Umbilical cord (tissue), 2 donors: ENCODE data around the gene PDSS2. TPM values are rescaled to one million over a fixed set of nuclear protein-coding genes. Genes with fewer than 3 reads are reported as not detected.
A peak's percentile ranks its signal among the peaks of the same experiment; 100 is the strongest.
"Not testable (repeated sequence)": the region's sequence is repeated elsewhere in the genome, so short reads cannot be mapped to it uniquely, and the experiment has no call there.

Source experiments
- DNase-seq: peaks from one replicate; pipeline ENCODE4 v3.0.0-alpha.2; 2015; ENCODE audit warnings: low spot score
- total RNA-seq: library from RNA; depleted of rRNA; stranded (reverse); fragments of >200 nt; gene quantifications from one replicate; pipeline ENCODE4 v1.2.3, GENCODE V29; 2014; ENCODE audit warnings: low replicate concordance; ENCODE audit not compliant: insufficient read depth

The PDSS2 gene
- total RNA-seq, 1 donor from 2014 or later: 6.3 TPM

DNA sequence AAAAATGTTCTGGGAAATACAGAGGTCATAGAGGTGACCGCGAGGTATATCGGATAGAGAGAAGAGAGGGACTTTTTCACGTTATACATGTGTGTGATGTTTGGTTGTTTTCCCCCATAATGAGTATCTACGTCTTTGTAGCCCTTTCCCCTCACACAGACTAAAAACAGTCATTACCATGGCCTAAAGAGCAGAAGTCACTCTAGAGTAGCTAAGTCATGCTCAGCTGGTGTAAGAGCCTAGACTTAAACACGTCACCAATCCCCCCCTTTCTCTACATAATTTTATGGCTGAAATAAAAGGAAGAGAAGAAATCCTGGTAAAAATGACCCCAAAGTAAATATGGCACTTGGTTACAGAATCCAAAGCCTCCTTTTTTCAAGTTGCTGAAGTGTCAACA is 338.1 kb downstream of the PDSS2 start:
- no peak for DNase-seq

DNA sequence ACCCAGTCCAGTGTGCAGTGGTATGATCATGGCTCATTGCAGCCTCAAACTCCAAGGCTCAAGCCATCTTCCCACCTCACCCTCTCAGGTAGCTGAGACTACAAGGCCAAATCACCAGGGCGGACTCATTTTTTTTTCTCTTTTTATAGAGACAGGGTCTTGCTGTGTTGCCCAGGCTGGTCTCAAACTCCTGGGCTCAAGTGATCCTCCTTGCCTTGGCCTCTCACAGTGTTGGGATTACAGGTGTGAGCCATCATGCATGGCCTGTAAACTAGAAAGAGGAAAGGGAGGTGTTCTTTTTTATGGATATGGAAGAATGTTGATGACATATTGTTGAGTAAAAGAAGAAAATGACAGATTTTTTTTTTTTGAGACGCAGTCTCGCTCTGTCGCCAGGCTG is 339.0 kb downstream of the PDSS2 start:
- DNase-seq: no peak

DNA sequence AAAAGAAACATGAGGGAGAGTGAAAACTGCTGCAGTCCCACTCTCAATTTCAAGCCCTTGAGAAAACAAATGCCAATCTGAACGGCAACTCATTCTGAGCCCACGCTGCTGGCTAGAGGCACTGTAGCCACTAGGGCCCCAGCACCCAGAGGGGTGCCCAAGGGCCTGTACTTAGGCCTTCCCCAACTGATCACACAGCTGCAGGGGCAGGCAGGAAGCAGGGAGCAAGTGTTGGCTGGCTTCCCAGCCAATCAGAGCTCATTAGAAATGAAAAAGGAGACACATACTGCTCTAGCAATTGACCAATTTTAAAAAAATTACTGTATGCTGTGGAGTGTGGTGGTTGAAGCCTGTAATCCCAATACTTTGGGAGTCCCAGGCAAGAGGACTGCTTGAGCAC is 340.4 kb downstream of the PDSS2 start:
- no peak for DNase-seq

DNA sequence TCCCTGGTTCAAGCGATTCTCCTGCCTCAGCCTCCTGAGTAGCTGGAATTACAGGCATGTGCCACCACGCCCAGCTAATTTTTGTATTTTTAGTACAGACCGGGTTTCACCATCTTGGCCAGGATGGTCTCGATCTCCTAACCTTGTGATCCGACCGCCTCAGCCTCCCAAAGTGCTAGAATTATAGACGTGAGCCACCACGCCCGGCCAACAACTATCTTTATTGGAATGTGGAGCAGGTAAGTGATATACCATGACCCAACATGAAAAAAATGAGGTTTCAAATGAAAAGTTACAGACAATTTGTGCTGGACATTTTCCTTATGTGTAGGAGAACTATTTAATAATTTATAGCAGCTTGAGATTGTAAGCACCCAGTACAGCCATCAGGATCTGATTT is 340.8 kb downstream of the PDSS2 start:
- DNase-seq: not testable (repeated sequence)

DNA sequence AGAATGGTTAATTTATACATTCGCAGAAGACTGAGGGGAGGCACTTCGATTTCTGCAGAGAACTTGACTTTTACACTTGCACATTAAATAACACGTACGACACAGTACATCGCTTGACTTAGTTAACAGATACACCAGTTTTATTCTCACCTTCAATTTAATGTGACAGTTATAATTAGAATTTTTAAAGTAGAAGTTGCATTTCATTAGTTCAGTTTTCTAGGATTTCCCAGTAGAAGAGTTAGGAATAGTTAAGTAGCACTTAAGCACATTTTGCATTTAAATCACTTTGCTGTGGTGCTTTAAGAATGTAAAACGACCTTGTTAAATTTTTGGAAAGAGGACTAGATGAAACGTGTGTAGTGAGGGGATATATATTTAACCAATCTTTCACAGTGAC is 342.4 kb downstream of the PDSS2 start:
- DNase-seq: peak; percentile 2

DNA sequence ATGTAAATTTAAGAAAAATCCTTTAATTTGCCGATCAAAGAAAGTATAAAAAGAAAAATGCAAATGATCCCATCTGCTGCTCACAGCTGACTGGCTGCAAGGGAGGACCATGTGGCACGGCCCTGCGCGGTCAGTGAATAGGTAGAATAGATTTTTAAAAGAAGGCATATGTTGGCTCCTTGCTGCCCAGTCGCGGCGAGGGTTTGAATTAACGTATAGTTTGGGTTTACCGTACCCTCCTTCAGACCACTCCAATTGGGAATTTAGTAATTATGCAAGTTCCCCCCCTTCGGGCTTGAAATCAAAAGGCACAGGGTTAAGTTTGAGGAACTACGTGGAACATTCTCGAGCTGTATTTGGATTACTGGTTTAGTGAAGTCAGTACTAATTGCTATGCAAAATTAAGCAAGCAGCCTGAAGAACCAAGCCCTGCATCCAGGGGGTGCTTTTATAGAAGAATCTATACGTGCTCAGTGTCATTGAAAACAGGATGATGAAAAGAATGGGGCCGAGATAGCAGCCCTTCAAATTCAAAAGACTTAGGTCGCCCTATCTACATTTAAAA is 343.0 kb downstream of the PDSS2 start:
- peak; percentile 19 for DNase-seq

DNA sequence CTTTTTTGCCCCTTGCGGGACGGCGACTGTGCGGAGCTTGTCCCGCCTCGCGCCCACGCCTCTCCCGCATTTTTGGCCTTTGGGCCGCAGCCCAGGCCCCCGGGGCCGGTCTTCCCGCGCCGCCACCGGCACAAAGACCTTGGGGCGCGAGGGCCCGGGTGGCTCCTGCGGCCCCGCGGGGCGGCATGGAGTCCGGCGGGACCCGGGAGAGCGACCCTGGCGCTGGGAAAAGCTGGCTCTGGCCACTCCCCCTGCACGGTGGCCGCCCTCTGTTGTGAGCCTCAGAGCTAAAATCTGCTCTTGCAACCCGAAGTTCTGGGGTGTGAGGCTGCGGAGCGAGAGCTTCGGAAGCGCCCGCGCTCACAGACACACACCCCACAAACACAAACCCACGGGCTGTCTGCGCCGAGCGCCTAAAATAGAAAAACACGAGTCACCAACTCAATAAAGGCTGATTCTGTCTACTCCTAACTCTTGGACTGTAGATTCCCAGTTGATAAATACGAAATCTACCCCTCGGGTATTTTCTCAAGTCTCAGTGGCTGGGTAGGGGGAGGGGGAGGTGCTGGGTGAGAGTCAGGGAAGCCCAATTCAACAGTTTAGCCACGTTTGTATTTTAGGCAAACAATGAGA is 343.6 kb downstream of the PDSS2 start:
- peak; percentile 39 for DNase-seq

DNA sequence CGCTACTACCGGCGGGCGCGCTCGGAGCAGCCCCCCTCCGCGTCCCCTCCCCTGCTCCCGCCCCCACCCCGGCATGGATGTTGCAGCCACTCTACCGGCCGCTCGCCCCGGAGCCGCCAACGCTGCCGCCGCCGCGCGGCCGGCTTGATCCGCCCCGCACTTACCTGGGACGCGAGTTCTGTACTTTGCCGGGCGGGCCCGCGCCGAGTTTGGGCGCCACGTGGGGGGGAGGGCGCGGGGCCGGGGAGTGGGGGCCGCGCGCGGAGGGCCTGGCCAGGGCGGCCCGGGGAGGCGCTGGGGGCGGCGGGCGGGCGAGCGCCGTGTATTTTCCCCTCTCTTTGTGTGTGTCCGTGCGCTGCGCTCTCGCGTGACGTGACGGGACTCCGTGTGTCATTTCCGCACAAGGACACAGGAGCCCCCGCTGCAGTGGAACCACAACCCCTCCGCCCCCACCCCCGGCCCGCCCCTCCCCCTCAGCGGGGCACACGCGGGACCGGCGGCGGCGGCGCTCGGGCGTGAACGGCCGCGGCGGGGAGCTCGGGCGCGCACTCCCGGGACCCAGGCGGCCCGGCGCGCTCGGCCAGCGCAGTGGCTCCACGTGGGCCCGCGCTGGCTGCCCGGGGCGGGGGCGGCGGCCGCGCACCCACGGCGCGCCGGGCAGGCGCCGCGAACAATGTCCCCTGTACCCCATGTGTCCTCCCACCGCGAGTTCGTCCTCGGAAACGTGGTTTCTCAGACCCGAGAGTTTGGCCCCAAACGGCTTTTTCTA is 344.3 kb downstream of the PDSS2 start, which contains the start of gene BEND3:
TSS of gene BEND3 (minus strand) at position 590 of the 769 bp plus-strand sequence. CDS start 16,230 bp downstream, outside the sequence.
- DNase-seq: peak; percentile 18

DNA sequence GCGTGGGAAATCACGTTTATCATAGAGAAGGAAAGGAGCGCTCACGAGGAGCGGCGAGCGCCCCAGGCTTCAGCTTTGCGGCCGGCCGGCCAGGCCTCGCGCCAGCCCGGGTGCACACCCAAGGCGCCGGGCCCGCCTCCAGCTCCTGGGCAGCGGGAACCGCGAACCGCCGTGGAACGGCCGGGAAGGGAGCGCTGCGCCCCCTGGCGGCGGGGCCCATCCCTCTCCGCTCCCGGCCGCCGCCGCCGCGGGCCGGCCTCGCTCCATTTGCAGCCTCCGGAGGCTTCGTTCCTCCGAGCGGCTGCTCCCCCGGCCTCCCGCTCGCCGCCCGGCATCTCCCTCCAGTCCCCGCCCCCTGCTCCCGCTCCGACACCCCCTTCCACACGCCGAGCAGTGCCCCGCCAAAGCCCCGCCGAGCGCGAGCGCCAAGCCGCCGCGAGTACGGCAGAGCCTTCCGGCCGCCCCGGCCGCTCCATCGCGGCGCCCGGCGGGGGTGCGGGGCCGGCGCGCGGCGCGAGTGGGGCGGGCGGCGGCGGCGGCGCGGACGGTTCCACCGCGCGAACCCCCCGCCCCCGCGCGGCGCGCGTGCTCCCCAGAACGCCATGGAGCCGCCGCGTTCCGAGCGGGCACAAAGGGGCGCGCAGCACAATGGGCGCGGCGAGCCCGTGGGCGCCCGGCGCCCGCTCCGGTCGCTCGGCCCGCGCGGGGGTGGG is 345.0 kb downstream of the PDSS2 start:
- peak; percentile 89 for DNase-seq

DNA sequence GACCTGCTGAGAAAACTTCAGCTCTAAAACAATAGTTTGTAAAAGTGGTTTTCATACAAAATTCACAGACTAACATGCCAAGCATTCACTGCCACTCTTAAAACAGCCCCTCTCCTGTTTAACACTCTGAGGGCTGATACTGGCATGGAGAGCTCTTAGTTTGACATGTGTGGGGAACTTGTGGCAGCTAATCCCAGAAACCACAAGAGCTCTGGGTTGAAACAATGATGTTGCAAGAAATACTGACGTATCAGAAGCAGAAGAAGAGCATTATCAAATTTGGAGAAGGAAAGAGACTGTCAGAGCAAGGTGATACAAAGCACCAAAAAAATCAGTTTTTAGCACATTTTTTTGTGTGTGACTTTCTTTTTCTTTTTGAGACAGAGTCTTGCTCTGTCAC is 349.2 kb downstream of the PDSS2 start:
- DNase-seq: no peak

DNA sequence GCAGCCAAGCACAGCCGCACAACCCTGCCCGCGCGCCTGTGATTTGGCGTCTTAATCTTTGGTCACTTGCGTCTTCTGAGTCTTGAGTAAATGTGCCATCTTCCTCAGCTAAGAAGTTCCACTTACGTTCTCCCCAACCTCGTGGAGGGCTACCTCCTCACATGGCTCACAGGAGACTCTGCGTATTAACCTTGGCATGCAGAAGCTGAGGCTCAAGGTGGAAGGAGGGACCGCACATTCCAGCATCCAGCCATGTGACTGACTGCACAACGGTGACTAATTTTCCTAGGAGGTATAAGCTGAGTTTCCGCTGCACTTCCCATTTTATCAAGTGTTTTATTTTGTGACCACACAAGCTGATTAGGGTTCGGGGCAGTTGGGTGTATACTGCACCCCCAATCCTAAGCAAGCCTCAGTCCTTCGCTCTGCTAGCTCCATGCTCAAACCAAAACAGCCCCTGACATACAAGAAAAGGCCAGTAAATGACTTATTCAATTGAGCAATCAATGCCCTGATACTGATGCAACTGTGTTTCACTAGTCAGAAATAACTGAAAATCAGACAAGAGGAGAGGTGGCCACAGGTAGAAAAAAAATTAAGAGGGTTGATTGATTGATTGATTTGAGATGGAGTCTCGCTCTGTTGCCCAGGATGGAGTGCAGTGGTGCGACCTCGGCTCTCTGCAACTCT is 351.0 kb downstream of the PDSS2 start:
- no peak for DNase-seq

DNA sequence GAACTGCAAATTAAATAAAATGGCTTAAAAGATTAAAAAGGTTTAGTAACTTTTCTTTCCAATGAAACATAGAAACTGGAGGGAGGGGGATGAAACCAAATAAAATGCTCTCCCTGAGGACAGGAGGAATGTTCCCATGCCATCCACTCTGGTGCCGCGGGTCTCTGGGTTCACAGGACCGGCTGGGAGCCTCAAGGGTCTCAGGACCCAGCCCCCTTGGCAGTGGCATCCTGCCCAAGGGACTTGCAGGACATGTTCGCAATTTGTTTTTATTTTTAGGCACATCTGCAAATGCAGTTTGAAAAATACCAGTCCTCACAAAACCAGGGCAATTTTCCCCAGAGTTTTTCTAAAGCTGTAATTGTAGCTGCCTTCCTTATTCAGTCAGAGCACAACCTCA is 351.6 kb downstream of the PDSS2 start:
- no peak for DNase-seq

DNA sequence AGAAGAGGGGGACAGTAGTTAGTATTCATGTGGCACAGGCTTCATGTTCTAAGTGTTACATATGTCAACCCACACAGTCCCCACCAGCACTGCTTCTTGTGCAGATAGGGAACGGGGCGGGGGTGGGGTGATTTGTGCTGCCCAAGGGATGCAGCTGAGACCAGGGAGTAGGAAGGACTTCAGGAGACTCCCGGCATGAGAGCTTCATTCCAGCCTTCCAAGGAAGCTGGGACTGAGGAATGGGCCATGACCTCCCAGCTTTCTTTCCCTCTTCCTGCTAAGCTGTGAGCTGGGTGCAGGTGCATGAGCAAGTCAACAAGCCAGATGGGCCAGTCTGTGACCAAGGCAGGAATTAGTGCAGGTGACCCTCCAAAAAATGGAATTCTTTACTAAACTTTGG is 353.2 kb downstream of the PDSS2 start:
- no peak for DNase-seq

DNA sequence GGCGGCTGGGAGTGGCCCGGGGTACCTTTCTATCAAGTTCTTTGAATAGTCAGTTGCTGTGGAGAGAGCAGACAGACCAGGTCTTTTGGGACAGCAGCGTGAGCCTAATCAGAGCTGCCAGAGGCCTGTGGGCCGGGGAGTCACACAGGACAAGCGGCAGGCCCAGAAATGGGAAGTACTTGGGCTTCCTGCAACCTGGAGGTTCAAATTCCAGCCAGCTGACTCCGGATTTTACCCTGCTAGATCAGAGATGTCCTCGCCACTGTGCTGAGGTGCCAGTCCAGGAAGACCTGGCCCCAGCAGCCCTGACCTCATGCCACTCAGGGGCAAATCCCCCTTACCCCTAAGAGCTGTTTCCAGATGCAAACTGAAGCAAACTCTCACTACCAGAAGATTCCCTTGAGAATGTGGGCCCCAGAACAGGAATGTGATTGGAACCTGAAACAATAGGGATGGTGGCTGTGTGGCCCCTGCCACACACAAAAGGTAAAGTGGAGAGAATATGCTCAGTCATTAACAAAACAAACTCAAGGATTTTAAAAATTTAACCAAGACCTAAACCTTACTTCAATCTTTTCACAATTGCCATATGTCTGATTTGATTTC is 353.8 kb downstream of the PDSS2 start:
- DNase-seq: no peak

DNA sequence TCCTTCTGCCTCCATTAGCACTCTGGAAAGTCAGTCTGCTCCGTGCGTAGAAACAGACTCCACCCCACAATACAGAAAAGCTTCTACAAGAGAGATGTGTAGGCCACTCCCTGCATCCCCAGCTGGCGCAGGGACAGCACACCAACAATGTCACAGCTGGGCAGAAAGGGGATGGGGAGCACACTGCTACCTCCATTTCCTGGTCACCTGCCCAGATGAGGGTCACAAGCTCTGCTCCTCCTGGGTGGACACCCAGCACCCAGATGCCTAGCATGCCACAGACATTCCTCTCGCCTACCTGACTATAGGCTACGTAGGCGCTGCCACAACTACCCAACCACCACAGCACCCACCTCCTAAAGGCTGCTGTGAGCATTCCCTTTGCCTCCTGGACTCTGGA is 356.3 kb downstream of the PDSS2 start:
- no peak for DNase-seq

Other genes starting within 250 kb of the PDSS2 start
- 29.6 TPM for gene SOBP, start 30.6 kb upstream of the PDSS2 start, total RNA-seq